Esophagus squamous epithelium (tissue), 4 donors: ENCODE results near the gene JHY.

Experiments
- CTCF ChIP-seq, 6 experiments: fragments of 450-650 bp in 4 of 6; fragments of 200-600 bp in 2 of 6; sonication (generic) in 2 of 6; IDR thresholded peaks; one replicate each; pipeline ENCODE4 v1.5.1; 2016 to 2019; ENCODE audit warnings: antibody characterized with exemption in 6 of 6, mild to moderate bottlenecking in 4 of 6, moderate library complexity in 4 of 6
- POLR2A ChIP-seq, 4 donors: fragments of 450-650 bp; IDR thresholded peaks; one replicate each; pipeline ENCODE4 v1.6.1; 2017; ENCODE audit warnings: antibody characterized with exemption in 4 of 4, mild to moderate bottlenecking in 4 of 4, moderate library complexity in 3 of 4

GRCh38 chr11:122976734-122977469, 94.3 kb downstream of the JHY start:
- TF ChIP-seq CTCF (IDR thresholded peaks at IDR 0.05) (no peak), POLR2A (IDR thresholded peaks at IDR 0.05) (no peak)
